ENCODE measurements around the gene CCT7. TPM values are rescaled to one million over a fixed set of nuclear protein-coding genes. Genes with fewer than 3 reads are reported as not detected.

CCT7 gene
- total and polyA plus RNA-seq, 10 of the 15 experiments (the other 5 are each of a cell fraction or from before 2014, with no cell fraction given): 206 to 598 (median 486) TPM

- ChIA-PET POLR2A (no interaction called here), CTCF (interaction anchor here (0.9 kb wide), 1 partner anchor 15 kb away, joined by 3 read pairs; no protein-coding TSS in a partner anchor), RAD21 (ENCODE audit: unreplicated experiment) (no interaction called here), SMC1A (ENCODE audit: uncharacterized antibody, unreplicated experiment) (no interaction called here)
- Histone ChIP-seq H3K9ac (ENCODE audit: control insufficient read depth, insufficient read depth, low read length) (no peak overlapping the region), H4K20me1 (ENCODE audit: control insufficient read depth, insufficient read depth) (no peaks in the 10 kb centered on the region), H3K27ac (ENCODE audit: control insufficient read depth, insufficient read depth) (no peak overlapping the region), H3K9me3 (replicated peaks; ENCODE audit: control insufficient read depth, insufficient read depth, low read length) (no peaks in the 10 kb centered on the region), H3K79me2 (ENCODE audit: control insufficient read depth, insufficient read depth, low read length) (no peaks in the 10 kb centered on the region), H3K36me3 (ENCODE audit: control insufficient read depth in 2 of 2, insufficient read depth in 2 of 2, low read length in 1 of 2) (no peaks in the 10 kb centered on the region), H3K4me1 (ENCODE audit: control insufficient read depth, insufficient read depth, low read length) (no peaks in the 10 kb centered on the region), H3K27me3 (replicated peaks in 1 of 2; ENCODE audit: control insufficient read depth in 2 of 2, insufficient read depth in 2 of 2, low read length in 1 of 2) (peaks cover under 1 to 7% of the 10 kb centered on the region in 2 experiments; a peak in 2 of 4 replicates), H3K4me3 (no peak overlapping the region), H3K4me2 (ENCODE audit: control insufficient read depth, insufficient read depth) (no peak overlapping the region), H2AFZ (ENCODE audit: control insufficient read depth, low read depth, low read length) (no peak overlapping the region)
- intact Hi-C loops (cut with micrococcal nuclease; ENCODE audit: unreplicated experiment) (no loop called here), in situ Hi-C loops (cut with MboI) (no loop called here)
- no peak for FAIRE-seq
- BruUV-seq (replicated peaks): no TSS peak
- no peak for ATAC-seq
- DNase-seq (ENCODE audit: low read depth, low spot score): no peak
- WGBS (ENCODE audit: insufficient coverage, insufficient replicate concordance, low lambda C conversion rate, missing lambda C conversion rate): 31% methylated on average over 3 of the region's 3 CpGs
- TF ChIP-seq CBX3 (IDR thresholded peaks at IDR 0.05; ENCODE audit: borderline replicate concordance, low read depth) (no peak), SMC3 (IDR thresholded peaks at IDR 0.05; ENCODE audit: borderline replicate concordance, low read length) (no peak), RELB (IDR thresholded peaks at IDR 0.05; ENCODE audit: low read depth) (no peak), MYC (IDR thresholded peaks at IDR 0.05; ENCODE audit: insufficient read depth, insufficient read length, insufficient replicate concordance, low read length, severe bottlenecking) (no peak), CBX5 (IDR thresholded peaks at IDR 0.05; ENCODE audit: low read depth) (no peak), EED (IDR thresholded peaks at IDR 0.05; ENCODE audit: low read depth) (no peak), ZNF24 (IDR thresholded peaks at IDR 0.05) (no peak)
Observed at GRCh38 chr2:73300926-73301325, 66.8 kb downstream of the CCT7 start.
